Activated CD4-positive, alpha-beta T cell treated with anti-CD3 and anti-CD28 coated beads, Interleukin-2, amount 50 U/mL, for 48 hours (primary cell): Measurements from ENCODE around the gene ATP6V1B1.

Experiments
- DNase-seq, 2 experiments: peaks; one replicate each; pipeline ENCODE4 v3.0.0-alpha.2; 2020

ATP6V1B1 gene

GRCh38 chr2:70948337-70949003, 12.8 kb downstream of the ATP6V1B1 start:
- peak; percentile 86 to 90 for DNase-seq

GRCh38 chr2:70949086-70949485, 13.4 kb downstream of the ATP6V1B1 start:
- DNase-seq, result no peak

- DNase-seq, result no peak
Observed at GRCh38 chr2:70954886-70955285, 19.2 kb downstream of the ATP6V1B1 start.

GRCh38 chr2:70956141-70956540, 20.4 kb downstream of the ATP6V1B1 start:
- no peak for DNase-seq

GRCh38 chr2:70957798-70958197, 22.1 kb downstream of the ATP6V1B1 start:
- DNase-seq, result no peak

- DNase-seq, result no peak
Observed at GRCh38 chr2:70958759-70959158, 23.1 kb downstream of the ATP6V1B1 start.

- no peak for DNase-seq
Observed at GRCh38 chr2:70959271-70959761, 23.6 kb downstream of the ATP6V1B1 start.

- DNase-seq, result no peak
Observed at GRCh38 chr2:70959851-70960832, 24.4 kb downstream of the ATP6V1B1 start.

GRCh38 chr2:70960833-70961647, 25.3 kb downstream of the ATP6V1B1 start:
- DNase-seq, result no peak

GRCh38 chr2:70961648-70961994, 25.9 kb downstream of the ATP6V1B1 start:
- DNase-seq, result no peak

- no peak for DNase-seq
Observed at GRCh38 chr2:70962211-70962884, 26.6 kb downstream of the ATP6V1B1 start.

GRCh38 chr2:70962885-70963878, 27.5 kb downstream of the ATP6V1B1 start:
- no peak for DNase-seq

- DNase-seq, result no peak
Observed at GRCh38 chr2:70964133-70964532, 28.4 kb downstream of the ATP6V1B1 start.

GRCh38 chr2:70964596-70965386, 29.1 kb downstream of the ATP6V1B1 start:
- peak; percentile 85 to 88 for DNase-seq

- DNase-seq, result no peak
Observed at GRCh38 chr2:70965506-70965905, 29.8 kb downstream of the ATP6V1B1 start.

GRCh38 chr2:70966681-70967080, 31.0 kb downstream of the ATP6V1B1 start:
- no peak for DNase-seq

- no peak for DNase-seq
Observed at GRCh38 chr2:70967189-70967588, 31.5 kb downstream of the ATP6V1B1 start.

- DNase-seq, result no peak
Observed at GRCh38 chr2:70974592-70974991, 38.9 kb downstream of the ATP6V1B1 start.

GRCh38 chr2:70975237-70975636, 39.5 kb downstream of the ATP6V1B1 start:
- DNase-seq, result no peak

- DNase-seq, result peak in 1 of 2 experiments; percentile 39
Observed at GRCh38 chr2:70977605-70978205, 42.0 kb downstream of the ATP6V1B1 start.
